K562 (cell line): Measurements from ENCODE around the gene SAMM50. TPM values are rescaled to one million over a fixed set of nuclear protein-coding genes. Genes with fewer than 3 reads are reported as not detected.

Experiments
- ATAC-seq: fragments of 200-7000 bp; cut with Tn5 transposase; 3 replicates; pipeline ENCODE4 v1.9.1; 2020; ENCODE audit warnings: moderate library complexity
- BruUV-seq: library from RNA; stranded (reverse); fragments of 400-500 nt; replicated peaks from 2 replicates; lab custom pipeline; 2021; lab: Mats Ljungman, UMichigan
- CTCF ChIA-PET: fragments of 300-600 bp; formaldehyde crosslinking; extraction: SDS; loops from one replicate; lab custom pipeline; 2021; ENCODE audit warnings: low intra/inter-chr PET ratio; lab: Yijun Ruan, JAX
- POLR2A ChIA-PET: fragments of 300-600, 350-650 bp; sonication (Branson Sonifier 250); formaldehyde crosslinking; extraction: SDS; loops from one replicate; lab custom pipeline; 2021; ENCODE audit warnings: antibody characterized with exemption, inconsistent platforms; lab: Yijun Ruan, JAX
- DNase-seq, 4 experiments: peaks; one replicate each; pipeline versions ENCODE4 v3.0.0 to v3.0.0-alpha.2; 2011 to 2018; ENCODE audit warnings: low spot score in 3 of 4, mixed read lengths in 3 of 4; ENCODE audit errors: extremely low read depth in 1 of 4
- FAIRE-seq: peaks from 2 replicates; lab custom pipeline; 2011; peaks lifted over from hg19 to GRCh38; lab: Jason Lieb, UNC
- H2AFZ ChIP-seq: 2 replicates; pipeline ENCODE4 v1.6.0; 2011; ENCODE audit warnings: low read depth, low read length, control low read depth, inconsistent platforms
- H3K27ac ChIP-seq: fragments of 200-600 bp; 3 replicates; pipeline ENCODE4 v1.8.0; 2011; ENCODE audit warnings: low read depth, mild to moderate bottlenecking, control low read depth, inconsistent platforms, low read length, moderate library complexity, mixed read lengths; ENCODE audit errors: extremely low read depth
- H3K27me3 ChIP-seq, 2 experiments: fragments of 300-600 bp in 1 of 2; 2 replicates in 1 of 2; 3 replicates in 1 of 2; pipeline versions ENCODE4 v1.6.0 to v1.8.0; 2011; ENCODE audit warnings: inconsistent platforms in 2 of 2, low read length in 2 of 2, mild to moderate bottlenecking in 1 of 2, mixed read lengths in 1 of 2, moderate library complexity in 1 of 2; ENCODE audit not compliant: control insufficient read depth in 2 of 2, insufficient read depth in 2 of 2
- H3K36me3 ChIP-seq: fragments of 300-600 bp; 3 replicates; pipeline ENCODE4 v1.8.0; 2011; ENCODE audit warnings: mild to moderate bottlenecking, low read length, inconsistent platforms; ENCODE audit not compliant: control insufficient read depth, insufficient read depth
- H3K4me1 ChIP-seq, 2 experiments: fragments of 200-600 bp in 1 of 2; replicated peaks in 1 of 2; 2 replicates in 1 of 2; 3 replicates in 1 of 2; pipeline versions ENCODE4 v1.5.1 to v1.8.0; 2011; ENCODE audit warnings: inconsistent platforms in 2 of 2, low read length in 2 of 2, mild to moderate bottlenecking in 1 of 2, mixed read lengths in 1 of 2, moderate library complexity in 1 of 2; ENCODE audit not compliant: control insufficient read depth in 2 of 2, insufficient read depth in 2 of 2
- H3K4me2 ChIP-seq: 2 replicates; pipeline ENCODE4 v1.6.1; 2011; ENCODE audit warnings: low read length, control low read depth, inconsistent platforms, mixed read lengths; ENCODE audit not compliant: insufficient read depth
- H3K4me3 ChIP-seq: fragments of 200-600 bp; sonication (generic), shearing (Covaris generic); 2 replicates; pipeline ENCODE4 v1.5.1; 2016; ENCODE audit warnings: control low read depth, inconsistent platforms
- H3K79me2 ChIP-seq: fragments of 200-600 bp; 3 replicates; pipeline ENCODE4 v1.8.0; 2011; ENCODE audit warnings: low read length, inconsistent platforms; ENCODE audit not compliant: control insufficient read depth, insufficient read depth
- H3K9ac ChIP-seq, 2 experiments: 2 replicates each; pipeline versions ENCODE4 v1.6.0 to v1.6.1; 2011; ENCODE audit warnings: low read depth in 2 of 2, low read length in 2 of 2, control low read depth in 1 of 2, inconsistent platforms in 1 of 2, mild to moderate bottlenecking in 1 of 2, mixed read lengths in 1 of 2; ENCODE audit not compliant: insufficient read depth in 1 of 2
- H3K9me1 ChIP-seq: one replicate; pipeline ENCODE4 v1.6.0; 2011; ENCODE audit warnings: inconsistent platforms, mild to moderate bottlenecking, low read length, moderate library complexity; ENCODE audit not compliant: control insufficient read depth, insufficient read depth
- H3K9me3 ChIP-seq: replicated peaks from 2 replicates; pipeline ENCODE4 v1.5.1; 2011; ENCODE audit warnings: low read depth, low read length, inconsistent platforms; ENCODE audit not compliant: control insufficient read depth, insufficient read depth
- H4K20me1 ChIP-seq: replicated peaks from 2 replicates; pipeline ENCODE4 v1.6.1; 2011; ENCODE audit warnings: low read length, inconsistent platforms, mixed read lengths; ENCODE audit not compliant: control insufficient read depth, insufficient read depth
- FUS ChIP-seq: fragments of 200-400 bp; formaldehyde crosslinking; optimal IDR thresholded peaks from 2 replicates; pipeline ENCODE3; 2017; ENCODE audit warnings: low read depth, low read length
- HDAC2 ChIP-seq: fragments of 450-650 bp; IDR thresholded peaks from 2 replicates; pipeline ENCODE4 v1.6.1; 2016; ENCODE audit warnings: mild to moderate bottlenecking
- KLF13 ChIP-seq: fragments of 450-650 bp; IDR thresholded peaks from 2 replicates; pipeline ENCODE4 v1.6.1; 2016; ENCODE audit warnings: missing genetic modification characterization, low read depth, mild to moderate bottlenecking, missing compliant biosample characterization, moderate library complexity, borderline replicate concordance
- MECOM ChIP-seq: fragments of 250-450 bp; sonication (Bioruptor Pico); IDR thresholded peaks from 2 replicates; pipeline ENCODE4 v1.8.0; 2022; ENCODE audit warnings: inconsistent platforms
- MEIS2 ChIP-seq: fragments of 450-650 bp; IDR thresholded peaks from 2 replicates; pipeline ENCODE4 v1.6.1; 2014; ENCODE audit warnings: mild to moderate bottlenecking; ENCODE audit not compliant: partially characterized antibody
- RBFOX2 ChIP-seq: fragments of 200-400 bp; formaldehyde crosslinking; IDR thresholded peaks from 2 replicates; pipeline ENCODE4 v1.6.1; 2017; ENCODE audit warnings: low read depth, mild to moderate bottlenecking, low read length, moderate library complexity
- SMAD4 ChIP-seq: fragments of 250-450 bp; sonication (Bioruptor Pico); conservative IDR thresholded peaks from 2 replicates; pipeline ENCODE4 v1.8.0; 2021; ENCODE audit warnings: inconsistent platforms, mild to moderate bottlenecking, moderate library complexity
- ZBTB34 ChIP-seq: fragments of 250-450 bp; sonication (Bioruptor Pico); IDR thresholded peaks from 2 replicates; pipeline ENCODE4 v1.8.0; 2021; ENCODE audit warnings: mild to moderate bottlenecking, moderate library complexity
- ZHX1 ChIP-seq: fragments of 150-350 bp; conservative IDR thresholded peaks from 2 replicates; pipeline ENCODE4 v1.6.1; 2014; ENCODE audit warnings: low read length
- WGBS: fragments of 100-300 bp; shearing (Covaris generic); methylation state at CpG from one replicate; pipeline ENCODE4 v1.1.6; 2016; ENCODE audit warnings: low coverage, mixed read lengths; ENCODE audit not compliant: insufficient coverage; ENCODE audit errors: missing lambda C conversion rate; 5-methylcytosine and 5-hydroxymethylcytosine counted together
- in situ Hi-C: fragments of 300-500 bp; cut with MboI; formaldehyde crosslinking; loops from 4 replicates; pipeline ENCODE4 v1.15.0; 2018; ENCODE audit warnings: inconsistent platforms, mixed read lengths
- intact Hi-C: fragments of 100-400 bp; cut with micrococcal nuclease; formaldehyde crosslinking; loops from 2 replicates; pipeline ENCODE4 v1.14.2; 2022
- polyA plus RNA-seq, 8 experiments: library from polyadenylated mRNA; depleted of rRNA in 4 of 8; stranded (reverse) in 5 of 8; unstranded in 3 of 8; fragments of >200 nt; fragmentation: Nextera tagmentation in 2 of 8; fragmentation: Illumina TruSeq in 1 of 8; extraction: Ambion mirVana in 2 of 8; extraction: Trizol in 1 of 8; gene quantifications; 2 replicates each; pipeline versions ENCODE4 v1.2.1 to v1.2.3, GENCODE V29; 2011 to 2014; ENCODE audit warnings: inconsistent platforms in 1 of 8, missing spikeins in 1 of 8
- total RNA-seq, 7 experiments: library from RNA; depleted of rRNA in 6 of 7; stranded (reverse); fragments of >200 nt in 6 of 7; fragmentation: Illumina TruSeq in 2 of 7; extraction: Trizol in 2 of 7; gene quantifications; 2 replicates each; pipeline versions ENCODE4 v1.2.1 to v1.2.3, GENCODE V29; 2011 to 2021; ENCODE audit warnings: low replicate concordance in 1 of 7

SAMM50 gene
- total and polyA plus RNA-seq, 9 of the 15 experiments (the other 6 are each of a cell fraction or from before 2014, with no cell fraction given): 14.6 to 49.3 (median 38.1) TPM

GRCh38 chr22:44029069-44029468, 73.8 kb downstream of the SAMM50 start:
- no peak for DNase-seq
- no peak for ATAC-seq
- in situ Hi-C loops (no loop called here), intact Hi-C loops (no loop called here)
- no TSS peak for BruUV-seq
- Histone ChIP-seq H2AFZ (no peak overlapping the region), H3K27ac (no peak overlapping the region), H3K9ac (no peak overlapping the region), H3K27me3 (no peaks in the 10 kb centered on the region), H3K4me3 (no peak overlapping the region), H3K9me3 (no peaks in the 10 kb centered on the region), H3K9me1 (peaks cover 6% of the 10 kb centered on the region), H4K20me1 (no peaks in the 10 kb centered on the region), H3K4me1 (peaks cover 27 to 38% of the 10 kb centered on the region in 2 experiments), H3K36me3 (peaks cover 10% of the 10 kb centered on the region; the same call in 2 of the 3 replicates), H3K79me2 (peaks cover 89% of the 10 kb centered on the region), H3K4me2 (no peak overlapping the region)
- POLR2A ChIA-PET: no interaction called here
- CTCF ChIA-PET: no interaction called here
- no peak for FAIRE-seq
- TF ChIP-seq FUS: no peak
- WGBS: 90% methylated on average over 4 of the region's 4 CpGs

GRCh38 chr22:44030051-44030701, 74.9 kb downstream of the SAMM50 start:
- no peak overlapping the region for H2AFZ ChIP-seq
- no peak overlapping the region for H3K27ac ChIP-seq
- H3K4me3 ChIP-seq: no peak overlapping the region
- ATAC-seq (no peak), DNase-seq (no peak), FAIRE-seq (no peak)
- POLR2A ChIA-PET: no interaction called here
- peaks cover 88% of the 10 kb centered on the region for H3K79me2 ChIP-seq
- H3K9ac ChIP-seq: peak overlapping the region in 1 of 2 experiments; percentile 61; a peak in 1 of 4 replicates
- no peak for TF ChIP-seq KLF13 (tag)
- TF ChIP-seq HDAC2: no peak
- TF ChIP-seq ZBTB34: no peak
- no peak for TF ChIP-seq ZHX1
- TF ChIP-seq RBFOX2: 0 out of 2 replicates have a peak, but pooled peaks have one; percentile 21
- no peak for TF ChIP-seq MEIS2
- TF ChIP-seq SMAD4 (CRISPR knock-in tag): no peak
- no peak for TF ChIP-seq MECOM
- no peaks in the 10 kb centered on the region for H4K20me1 ChIP-seq
- BruUV-seq: no TSS peak
- peaks cover 6% of the 10 kb centered on the region for H3K9me1 ChIP-seq
- CTCF ChIA-PET: no interaction called here
- 47% methylated on average over 3 of the region's 18 CpGs for WGBS
- peak overlapping the region; percentile 69; the same call in 1 of the 2 replicates for H3K4me2 ChIP-seq
- in situ Hi-C loops: no loop called here
- intact Hi-C loops: no loop called here
- H3K4me1 ChIP-seq: peaks cover 27 to 32% of the 10 kb centered on the region in 2 experiments
- H3K9me3 ChIP-seq: no peaks in the 10 kb centered on the region
- H3K27me3 ChIP-seq: no peaks in the 10 kb centered on the region
- peaks cover 10% of the 10 kb centered on the region; the same call in 2 of the 3 replicates for H3K36me3 ChIP-seq
